Right lobe of liver (tissue), 4 donors: ENCODE measurements around the gene UTP15.

Experiments used
- POLR2A ChIP-seq: fragments of 450-650 bp; IDR thresholded peaks from one replicate; pipeline ENCODE4 v1.6.1; 2017; ENCODE audit warnings: antibody characterized with exemption, mild to moderate bottlenecking
- TF ChIP-seq, protein P1 (sequence below), 4 donors: fragments of 200-600 bp in 3 of 4; fragments of 450-650 bp in 1 of 4; IDR thresholded peaks; one replicate each; pipeline versions ENCODE4 v1.5.1 to v1.8.0; 2016 to 2022; ENCODE audit warnings: antibody characterized with exemption in 4 of 4, mild to moderate bottlenecking in 2 of 4
- donor health status: DM: no; HTN: no; CAD: no.
- donor health status: DM: no; HTN: no; CAD: no.
- donor health status: DM: no; HTN: yes; CAD: no.

DNA sequence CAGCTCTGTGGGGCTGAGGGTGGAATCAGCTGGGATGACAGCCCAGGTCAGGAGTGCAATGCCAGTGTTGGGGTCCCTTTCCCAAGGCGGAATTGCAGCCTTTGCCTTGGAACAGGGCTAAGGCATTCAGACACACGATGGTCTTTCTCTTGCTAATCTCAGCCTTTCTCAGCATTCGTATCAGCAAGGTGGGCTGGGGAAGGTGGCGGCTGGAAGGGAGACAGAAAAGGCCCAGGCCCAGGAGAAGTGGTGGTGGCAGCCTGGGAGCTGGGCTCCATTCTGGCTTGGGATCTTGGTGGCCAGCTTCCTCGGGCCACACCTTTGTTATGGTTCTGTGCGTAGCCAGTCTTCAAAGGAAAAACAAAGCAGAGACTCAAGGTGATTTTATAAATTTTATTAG lies 59.3 kb downstream of the UTP15 start:
- TF ChIP-seq, protein P1, sequence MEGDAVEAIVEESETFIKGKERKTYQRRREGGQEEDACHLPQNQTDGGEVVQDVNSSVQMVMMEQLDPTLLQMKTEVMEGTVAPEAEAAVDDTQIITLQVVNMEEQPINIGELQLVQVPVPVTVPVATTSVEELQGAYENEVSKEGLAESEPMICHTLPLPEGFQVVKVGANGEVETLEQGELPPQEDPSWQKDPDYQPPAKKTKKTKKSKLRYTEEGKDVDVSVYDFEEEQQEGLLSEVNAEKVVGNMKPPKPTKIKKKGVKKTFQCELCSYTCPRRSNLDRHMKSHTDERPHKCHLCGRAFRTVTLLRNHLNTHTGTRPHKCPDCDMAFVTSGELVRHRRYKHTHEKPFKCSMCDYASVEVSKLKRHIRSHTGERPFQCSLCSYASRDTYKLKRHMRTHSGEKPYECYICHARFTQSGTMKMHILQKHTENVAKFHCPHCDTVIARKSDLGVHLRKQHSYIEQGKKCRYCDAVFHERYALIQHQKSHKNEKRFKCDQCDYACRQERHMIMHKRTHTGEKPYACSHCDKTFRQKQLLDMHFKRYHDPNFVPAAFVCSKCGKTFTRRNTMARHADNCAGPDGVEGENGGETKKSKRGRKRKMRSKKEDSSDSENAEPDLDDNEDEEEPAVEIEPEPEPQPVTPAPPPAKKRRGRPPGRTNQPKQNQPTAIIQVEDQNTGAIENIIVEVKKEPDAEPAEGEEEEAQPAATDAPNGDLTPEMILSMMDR (IDR thresholded peaks at IDR 0.05): no peak
- TF ChIP-seq POLR2A: no peak
